Measurements from ENCODE around the gene IFI6. TPM values are rescaled to one million over a fixed set of nuclear protein-coding genes. Genes with fewer than 3 reads are reported as not detected.

The IFI6 gene
- total RNA-seq, 1 donor from 2014 or later: 1.3 TPM

DNA sequence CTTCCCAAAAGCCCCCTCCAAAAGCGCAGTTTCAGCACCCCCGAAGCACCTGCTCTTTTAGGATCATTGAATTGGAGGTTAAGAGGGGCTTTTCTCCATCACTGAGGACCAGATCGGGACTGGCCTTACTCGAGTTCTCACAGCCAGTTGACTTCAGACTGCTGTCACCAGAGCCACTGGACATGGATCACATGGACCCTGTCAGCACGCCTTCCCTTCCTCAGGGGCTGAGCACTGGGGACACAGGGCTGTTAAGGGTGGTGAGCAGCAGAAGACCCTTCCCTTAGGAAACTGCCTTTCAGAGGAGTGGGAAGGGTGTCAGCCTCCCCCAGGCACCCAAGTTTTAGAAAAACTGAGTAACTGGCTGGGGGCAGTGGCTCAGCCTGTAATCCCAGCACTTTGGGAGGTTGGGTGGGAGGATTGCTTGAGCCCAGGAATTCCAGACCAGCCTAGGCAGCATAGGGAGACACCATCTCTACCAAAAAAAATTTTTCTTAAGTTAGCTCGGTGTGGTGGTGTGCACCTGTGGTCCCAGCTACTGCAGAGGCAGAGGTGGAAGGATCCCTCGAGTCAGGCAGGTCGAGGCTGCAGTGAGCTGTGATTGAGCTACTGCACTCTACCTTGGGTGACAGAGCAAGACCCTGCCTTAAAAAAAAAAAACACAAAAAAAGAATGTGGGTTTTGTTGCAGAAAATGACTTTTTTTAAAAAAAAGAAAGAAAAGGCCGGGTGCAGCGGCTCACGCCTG, 36.4 kb downstream of the IFI6 start:
- DNase-seq (ENCODE audit: low read depth): no peak
- Histone ChIP-seq H3K4me3 (ENCODE audit: low read depth, low read length) (no peak overlapping the region), H3K27me3 (ENCODE audit: control insufficient read depth, insufficient read depth, low read length) (peaks cover 5% of the 10 kb centered on the region), H3K36me3 (ENCODE audit: control insufficient read depth, insufficient read depth, low read length) (no peaks in the 10 kb centered on the region)
- no peak for TF ChIP-seq CTCF (IDR thresholded peaks at IDR 0.05; ENCODE audit: insufficient read depth, low read length, severe bottlenecking)
- FAIRE-seq: no peak

- Histone ChIP-seq H3K27me3 (ENCODE audit: control insufficient read depth, insufficient read depth, low read length) (peaks cover 5% of the 10 kb centered on the region), H3K36me3 (ENCODE audit: control insufficient read depth, insufficient read depth, low read length) (no peaks in the 10 kb centered on the region), H3K4me3 (ENCODE audit: low read depth, low read length) (peak within 1 kb of the TSS; percentile 22)
- no peak for TF ChIP-seq CTCF (IDR thresholded peaks at IDR 0.05; ENCODE audit: insufficient read depth, low read length, severe bottlenecking)
- no peak for DNase-seq (ENCODE audit: low read depth)
- FAIRE-seq: no peak
Measured at GRCh38 chr1:27634985-27635367, 37.0 kb downstream of the IFI6 start, which contains the start of gene FGR. Gene FGR, minus strand, starts transcription at chr1:27635185. Its CDS starts 11,269 bp downstream, at chr1:27623916.

- no peak for TF ChIP-seq CTCF (IDR thresholded peaks at IDR 0.05; ENCODE audit: insufficient read depth, low read length, severe bottlenecking)
- no peak for DNase-seq (ENCODE audit: low read depth)
- Histone ChIP-seq H3K4me3 (ENCODE audit: low read depth, low read length) (peak overlapping the region; percentile 22), H3K27me3 (ENCODE audit: control insufficient read depth, insufficient read depth, low read length) (peaks cover 5% of the 10 kb centered on the region), H3K36me3 (ENCODE audit: control insufficient read depth, insufficient read depth, low read length) (no peaks in the 10 kb centered on the region)
- no peak for FAIRE-seq
Measured at GRCh38 chr1:27634177-27634984, 37.6 kb downstream of the IFI6 start.

- peak overlapping the region; percentile 22 for H3K4me3 ChIP-seq (ENCODE audit: low read depth, low read length)
- no peak for FAIRE-seq
Measured at GRCh38 chr1:27633640-27634176, 38.3 kb downstream of the IFI6 start.

GRCh38 chr1:27633298-27633610, 38.7 kb downstream of the IFI6 start:
- DNase-seq (ENCODE audit: low read depth) (no peak), FAIRE-seq (no peak)
- TF ChIP-seq CTCF (IDR thresholded peaks at IDR 0.05; ENCODE audit: insufficient read depth, low read length, severe bottlenecking): no peak
- no peaks in the 10 kb centered on the region for H3K36me3 ChIP-seq (ENCODE audit: control insufficient read depth, insufficient read depth, low read length)
- no peak overlapping the region for H3K4me3 ChIP-seq (ENCODE audit: low read depth, low read length)
- H3K27me3 ChIP-seq (ENCODE audit: control insufficient read depth, insufficient read depth, low read length): peaks cover 5% of the 10 kb centered on the region

More at GRCh38 chr1:27633640-27634176, 38.3 kb downstream of the IFI6 start:
- no peak for DNase-seq (ENCODE audit: low read depth)
- H3K27me3 ChIP-seq (ENCODE audit: control insufficient read depth, insufficient read depth, low read length): peaks cover 5% of the 10 kb centered on the region
- no peaks in the 10 kb centered on the region for H3K36me3 ChIP-seq (ENCODE audit: control insufficient read depth, insufficient read depth, low read length)
- no peak for TF ChIP-seq CTCF (IDR thresholded peaks at IDR 0.05; ENCODE audit: insufficient read depth, low read length, severe bottlenecking)
